Keratinocyte (primary cell): ENCODE measurements around the gene GYG2.

ENCODE experiments used
- CTCF ChIP-seq, 3 experiments: IDR thresholded peaks in 1 of 3; conservative IDR thresholded peaks in 1 of 3; optimal IDR thresholded peaks in 1 of 3; 2 replicates in 2 of 3; 3 replicates in 1 of 3; pipeline versions ENCODE3 to v1.5.1; 2011; ENCODE audit warnings: low read length in 3 of 3, mild to moderate bottlenecking in 3 of 3, moderate library complexity in 2 of 3, control low read depth in 1 of 3, inconsistent platforms in 1 of 3; ENCODE audit not compliant: insufficient read depth in 2 of 3; ENCODE audit errors: extremely low read depth in 1 of 3
- EZH2 ChIP-seq: IDR thresholded peaks from one replicate; pipeline ENCODE4 v1.6.1; 2012; ENCODE audit warnings: inconsistent platforms, mild to moderate bottlenecking, low read length, moderate library complexity

DNA sequence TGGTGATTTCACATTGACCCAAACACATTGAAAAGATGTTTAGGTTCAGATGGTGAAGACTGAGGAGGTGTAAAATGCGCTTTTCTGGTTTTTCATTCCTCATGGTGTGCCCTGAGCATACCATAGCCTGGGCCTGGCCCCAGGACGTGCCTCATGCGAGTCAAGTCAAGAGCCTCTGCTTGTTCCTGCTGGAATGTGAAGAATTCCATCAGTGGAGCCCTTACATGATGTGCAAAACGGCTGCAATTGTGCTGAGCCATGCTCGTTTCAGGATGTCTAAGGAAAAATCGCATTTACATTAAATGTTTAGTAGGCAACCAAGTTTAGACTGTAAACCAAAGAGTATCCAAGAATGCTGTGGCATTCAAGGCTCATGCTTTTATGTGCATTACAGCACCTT lies 34.9 kb downstream of the GYG2 start:
- TF ChIP-seq CTCF (optimal IDR thresholded peaks at IDR 0.05 in 1 of 3, IDR thresholded peaks at IDR 0.05 in 1 of 3, conservative IDR thresholded peaks at IDR 0.05 in 1 of 3; ENCODE audit: extremely low read depth in 1 of 3, insufficient read depth in 2 of 3, low read length in 3 of 3) (no peak), EZH2 (no peak)
